NOMO-1 treated with dmso at 0.1 percent for 144 hours (cell line): Measurements from ENCODE around the gene TFPT.

Experiments used
- DNase-seq: peaks from one replicate; lab custom pipeline; 2025; ENCODE audit not compliant: unreplicated experiment; lab: John Stamatoyannopoulos, UW

Gene TFPT

GRCh38 chr19:54149021-54149812, 33.8 kb upstream of the TFPT start:
- DNase-seq = no peak

- DNase-seq = no peak
These were observed 32.7 kb upstream of the TFPT start for GRCh38 chr19:54148158-54148557.

- no peak for DNase-seq
These were observed 32.2 kb upstream of the TFPT start for GRCh38 chr19:54147676-54148075.

GRCh38 chr19:54145541-54146158, 30.2 kb upstream of the TFPT start:
- DNase-seq = no peak

GRCh38 chr19:54142166-54142780, 26.8 kb upstream of the TFPT start:
- DNase-seq = no peak

- DNase-seq = no peak
These were observed 25.9 kb upstream of the TFPT start for GRCh38 chr19:54141356-54141755.

- no peak for DNase-seq
These were observed 23.2 kb upstream of the TFPT start for GRCh38 chr19:54138489-54139256.

GRCh38 chr19:54137699-54138488, 22.4 kb upstream of the TFPT start, which contains the start of gene CNOT3:
TSS of gene CNOT3 (plus strand) at chr19:54137762. CDS start at chr19:54142979, 5,217 bp downstream.
- DNase-seq = no peak

GRCh38 chr19:54136864-54137698, 21.6 kb upstream of the TFPT start:
- peak; percentile 100 for DNase-seq

- DNase-seq = no peak
These were observed 20.8 kb upstream of the TFPT start for GRCh38 chr19:54136086-54136863.

- DNase-seq = no peak
These were observed 18.6 kb upstream of the TFPT start for GRCh38 chr19:54133957-54134590.

- DNase-seq = peak; percentile 36
These were observed 18.0 kb upstream of the TFPT start for GRCh38 chr19:54133312-54133956.

GRCh38 chr19:54129617-54129996, 14.2 kb upstream of the TFPT start:
- no peak for DNase-seq

- no peak for DNase-seq
These were observed 13.5 kb upstream of the TFPT start for GRCh38 chr19:54128796-54129616.

GRCh38 chr19:54128441-54128725, 12.9 kb upstream of the TFPT start:
- no peak for DNase-seq

- DNase-seq = no peak
These were observed 12.4 kb upstream of the TFPT start for GRCh38 chr19:54127688-54128440.

- no peak for DNase-seq
These were observed 10.3 kb upstream of the TFPT start for GRCh38 chr19:54125713-54126112.
